AG09309 (cell line): Measurements from ENCODE around the gene GUF1.

Experiments used
- DNase-seq: peaks from one replicate; pipeline ENCODE4 v3.0.0-alpha.2; 2010; ENCODE audit warnings: low read depth
- H3K4me3 ChIP-seq: 2 replicates; pipeline ENCODE4 v1.5.1; 2011; ENCODE audit warnings: mild to moderate bottlenecking, low read depth, low read length, moderate library complexity; ENCODE audit not compliant: control insufficient read depth
- TF ChIP-seq, protein P1 (sequence below): IDR thresholded peaks from 2 replicates; pipeline ENCODE4 v1.5.1; 2011; ENCODE audit warnings: mild to moderate bottlenecking, low read depth, low read length, inconsistent platforms; ENCODE audit not compliant: insufficient read depth, control insufficient read depth; ENCODE audit errors: missing control alignments

The GUF1 gene

DNA sequence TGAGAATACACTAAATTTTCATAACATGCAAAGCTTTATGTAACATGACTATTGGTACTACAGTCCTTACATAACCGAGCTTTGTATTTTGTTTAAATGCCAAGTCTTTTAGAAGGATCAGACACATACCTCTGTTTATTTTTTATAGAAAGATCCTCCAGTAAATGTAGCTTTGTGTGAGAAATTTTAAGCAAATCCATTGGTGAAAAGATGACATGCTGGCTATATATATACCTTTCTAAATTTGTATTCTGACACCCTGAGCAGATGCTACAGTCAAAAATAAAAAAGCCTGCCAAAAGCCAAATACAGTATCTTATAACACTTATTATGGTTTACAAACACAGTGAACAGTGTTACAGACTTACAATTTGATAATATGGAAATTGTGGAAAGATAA is 26.8 kb upstream of the GUF1 start, which contains the start of gene YIPF7:
TSS of gene YIPF7 (minus strand) at position 201 of the 400 bp plus-strand sequence. CDS start 1,525 bp downstream, outside the sequence.
- TF ChIP-seq, protein P1, sequence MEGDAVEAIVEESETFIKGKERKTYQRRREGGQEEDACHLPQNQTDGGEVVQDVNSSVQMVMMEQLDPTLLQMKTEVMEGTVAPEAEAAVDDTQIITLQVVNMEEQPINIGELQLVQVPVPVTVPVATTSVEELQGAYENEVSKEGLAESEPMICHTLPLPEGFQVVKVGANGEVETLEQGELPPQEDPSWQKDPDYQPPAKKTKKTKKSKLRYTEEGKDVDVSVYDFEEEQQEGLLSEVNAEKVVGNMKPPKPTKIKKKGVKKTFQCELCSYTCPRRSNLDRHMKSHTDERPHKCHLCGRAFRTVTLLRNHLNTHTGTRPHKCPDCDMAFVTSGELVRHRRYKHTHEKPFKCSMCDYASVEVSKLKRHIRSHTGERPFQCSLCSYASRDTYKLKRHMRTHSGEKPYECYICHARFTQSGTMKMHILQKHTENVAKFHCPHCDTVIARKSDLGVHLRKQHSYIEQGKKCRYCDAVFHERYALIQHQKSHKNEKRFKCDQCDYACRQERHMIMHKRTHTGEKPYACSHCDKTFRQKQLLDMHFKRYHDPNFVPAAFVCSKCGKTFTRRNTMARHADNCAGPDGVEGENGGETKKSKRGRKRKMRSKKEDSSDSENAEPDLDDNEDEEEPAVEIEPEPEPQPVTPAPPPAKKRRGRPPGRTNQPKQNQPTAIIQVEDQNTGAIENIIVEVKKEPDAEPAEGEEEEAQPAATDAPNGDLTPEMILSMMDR = no peak

DNA sequence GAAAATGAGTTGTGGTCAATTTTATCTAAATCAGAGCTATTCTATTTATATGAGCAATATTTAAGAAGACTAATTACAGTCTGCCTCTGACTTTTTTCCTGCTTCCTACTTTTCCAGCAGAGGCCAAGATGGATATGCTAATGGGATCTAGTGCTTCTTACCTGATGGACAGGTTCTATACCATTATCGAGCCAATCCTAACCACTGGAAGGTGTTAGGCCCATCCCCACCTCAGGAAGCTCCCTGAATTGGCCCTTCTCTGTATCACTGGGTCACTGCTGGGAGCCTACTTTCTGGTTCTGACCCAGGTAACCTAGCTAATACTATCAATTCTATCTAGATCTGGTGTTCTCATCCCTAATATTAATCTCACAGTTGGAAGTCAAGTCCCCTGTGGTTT is 26.2 kb upstream of the GUF1 start:
- no peak for DNase-seq
- TF ChIP-seq, protein P1 = no peak
- no peak overlapping the region for H3K4me3 ChIP-seq

More for the DNA sequence above, 26.8 kb upstream of the GUF1 start, which contains the start of gene YIPF7:
- no peak for DNase-seq
- no peak within 1 kb of the TSS for H3K4me3 ChIP-seq

DNA sequence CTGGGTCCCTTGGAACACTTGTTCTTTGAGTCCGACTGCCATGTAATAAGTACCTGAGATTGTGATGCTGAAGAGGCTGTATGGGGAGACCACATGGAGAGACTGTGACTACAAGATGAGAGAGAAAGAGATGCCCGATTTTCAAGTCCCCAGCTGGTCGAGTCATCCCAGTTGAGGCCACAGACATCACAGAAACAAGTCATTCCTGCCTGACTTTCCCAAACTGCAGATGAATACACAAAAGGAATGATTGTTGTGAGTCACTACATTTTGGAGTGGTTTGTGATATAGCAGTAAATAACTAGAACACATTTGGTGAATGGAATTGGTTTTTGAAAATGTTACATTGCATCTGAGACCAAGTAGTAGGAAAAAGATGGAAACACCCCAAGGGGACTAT is 17.8 kb upstream of the GUF1 start:
- TF ChIP-seq, protein P1 = no peak
- no peak overlapping the region for H3K4me3 ChIP-seq
- no peak for DNase-seq

DNA sequence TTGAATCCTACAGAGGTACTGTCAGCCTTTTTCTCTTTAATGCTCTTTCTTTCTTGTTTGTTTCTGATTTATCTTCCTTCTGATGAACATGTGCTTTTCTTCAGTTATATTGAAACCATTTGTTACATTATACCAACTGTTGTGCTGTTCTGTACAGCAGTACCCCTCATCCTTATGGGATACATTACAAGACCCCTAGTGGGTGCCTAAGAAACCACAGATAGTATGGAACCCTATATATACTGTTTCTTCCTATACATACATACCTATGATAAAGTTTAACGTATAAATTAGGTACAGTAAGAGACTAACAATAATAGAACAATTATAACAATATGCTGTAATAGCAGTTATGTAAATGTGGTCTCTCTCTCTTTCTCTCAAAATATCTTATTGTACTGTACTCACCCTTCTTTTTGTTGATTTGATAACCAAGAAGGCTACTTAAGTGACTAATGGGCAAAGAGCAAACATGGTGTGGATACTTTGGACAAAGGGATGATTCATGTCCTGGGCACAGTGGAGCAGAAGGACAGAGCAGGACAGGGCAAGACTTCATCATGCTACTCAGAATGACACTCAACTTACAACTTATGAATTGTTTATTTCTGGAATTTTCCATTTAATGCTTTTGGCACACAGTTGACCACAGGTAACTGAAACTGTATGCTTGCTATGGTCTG is 16.1 kb upstream of the GUF1 start:
- TF ChIP-seq, protein P1 = no peak
- DNase-seq = no peak
- no peak overlapping the region for H3K4me3 ChIP-seq

DNA sequence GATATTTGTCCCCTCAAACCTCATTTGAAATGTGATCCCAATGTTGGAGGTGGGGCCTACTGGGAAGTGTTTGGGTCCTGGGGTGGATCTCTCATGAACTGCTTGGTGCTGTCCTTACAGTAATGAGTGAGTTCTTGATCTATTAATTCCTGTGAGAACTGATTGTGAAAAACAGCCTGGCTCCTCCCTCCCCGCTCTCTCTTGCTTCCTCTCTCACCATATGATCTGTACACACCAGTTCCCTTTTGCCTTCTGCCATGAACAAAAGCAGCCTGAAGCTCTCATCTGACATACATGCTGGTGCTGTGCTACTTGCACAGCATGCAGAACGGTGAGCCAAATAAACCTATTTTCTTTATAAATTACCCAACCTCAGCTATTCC is 15.6 kb upstream of the GUF1 start:
- H3K4me3 ChIP-seq = no peak overlapping the region
- no peak for DNase-seq
- TF ChIP-seq, protein P1 = no peak

DNA sequence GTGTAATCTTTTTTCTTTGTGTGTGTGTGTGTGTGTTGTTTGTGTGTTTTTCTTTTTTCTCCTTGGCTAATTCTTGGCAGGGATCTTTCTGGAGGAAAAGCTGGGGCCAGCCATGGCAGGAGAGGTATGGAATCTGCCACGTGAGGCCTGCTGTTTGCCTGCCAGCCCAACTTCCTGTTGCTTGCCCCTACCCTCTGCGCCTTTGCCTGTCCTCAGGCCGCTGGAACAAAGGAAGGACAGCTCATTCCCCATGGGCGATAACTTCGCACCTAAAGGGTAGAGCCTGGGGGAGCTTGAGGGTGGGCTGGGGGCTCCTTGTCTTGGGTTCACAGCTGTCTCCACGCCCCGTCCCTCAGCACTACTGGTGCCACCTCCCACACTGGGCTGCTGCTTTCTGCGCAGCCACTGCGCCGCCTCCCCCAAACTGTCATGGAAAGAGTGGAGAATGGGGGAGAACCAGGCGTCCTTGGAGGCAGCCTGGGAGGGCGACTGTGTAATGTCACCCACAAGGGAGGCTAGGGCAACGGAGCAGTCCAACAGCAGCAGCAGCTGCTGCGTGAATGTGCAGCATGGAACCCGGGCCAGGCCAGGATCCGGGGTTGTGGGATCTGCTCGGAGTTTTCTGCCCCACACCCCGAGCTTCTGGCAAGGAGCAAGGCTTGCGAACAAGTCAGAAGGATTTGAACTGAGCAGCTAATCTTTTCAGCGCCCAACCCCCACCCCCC is 14.5 kb upstream of the GUF1 start:
- no peak for DNase-seq
- TF ChIP-seq, protein P1 = no peak
- H3K4me3 ChIP-seq = no peak overlapping the region
